Astrocyte (in vitro differentiated cells and primary cell): ENCODE measurements around the gene ARPIN.

ENCODE experiments used
- EZH2 ChIP-seq: IDR thresholded peaks from 2 replicates; pipeline ENCODE4 v1.6.1; 2012; ENCODE audit warnings: mild to moderate bottlenecking, low read length, inconsistent platforms; ENCODE audit not compliant: insufficient read depth
- TF ChIP-seq, protein P1 (sequence below): IDR thresholded peaks from 2 replicates; pipeline ENCODE4 v1.5.1; 2011; ENCODE audit warnings: low read depth, mild to moderate bottlenecking, inconsistent platforms, low read length, moderate library complexity; ENCODE audit not compliant: insufficient read depth

- TF ChIP-seq, protein P1, sequence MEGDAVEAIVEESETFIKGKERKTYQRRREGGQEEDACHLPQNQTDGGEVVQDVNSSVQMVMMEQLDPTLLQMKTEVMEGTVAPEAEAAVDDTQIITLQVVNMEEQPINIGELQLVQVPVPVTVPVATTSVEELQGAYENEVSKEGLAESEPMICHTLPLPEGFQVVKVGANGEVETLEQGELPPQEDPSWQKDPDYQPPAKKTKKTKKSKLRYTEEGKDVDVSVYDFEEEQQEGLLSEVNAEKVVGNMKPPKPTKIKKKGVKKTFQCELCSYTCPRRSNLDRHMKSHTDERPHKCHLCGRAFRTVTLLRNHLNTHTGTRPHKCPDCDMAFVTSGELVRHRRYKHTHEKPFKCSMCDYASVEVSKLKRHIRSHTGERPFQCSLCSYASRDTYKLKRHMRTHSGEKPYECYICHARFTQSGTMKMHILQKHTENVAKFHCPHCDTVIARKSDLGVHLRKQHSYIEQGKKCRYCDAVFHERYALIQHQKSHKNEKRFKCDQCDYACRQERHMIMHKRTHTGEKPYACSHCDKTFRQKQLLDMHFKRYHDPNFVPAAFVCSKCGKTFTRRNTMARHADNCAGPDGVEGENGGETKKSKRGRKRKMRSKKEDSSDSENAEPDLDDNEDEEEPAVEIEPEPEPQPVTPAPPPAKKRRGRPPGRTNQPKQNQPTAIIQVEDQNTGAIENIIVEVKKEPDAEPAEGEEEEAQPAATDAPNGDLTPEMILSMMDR = no peak
- TF ChIP-seq EZH2 = no peak
These were observed 32.0 kb downstream of the ARPIN start for GRCh38 chr15:89880727-89881126.
